GM18505 (cell line): ENCODE data around the gene ZNF417.

Experiments
- ATAC-seq: cut with Tn5 transposase; IDR thresholded peaks from one replicate; pipeline ENCODE4 v1.9.1; 2021; ENCODE audit not compliant: unreplicated experiment
- POLR2A ChIP-seq: IDR thresholded peaks from 4 replicates; pipeline ENCODE4 v1.6.1; 2011; ENCODE audit warnings: borderline replicate concordance; ENCODE audit not compliant: insufficient read depth, insufficient read length; ENCODE audit errors: extremely low read depth

Gene ZNF417

GRCh38 chr19:57867868-57868492 lies 48.4 kb downstream of the ZNF417 start:
- no peak for TF ChIP-seq POLR2A
- no peak for ATAC-seq
